Mucosa of stomach (tissue), 1 donor: ENCODE data around the gene FHOD3.
A peak's percentile ranks its signal among the peaks of the same experiment; 100 is the strongest.

Experiments used
- H3K27me3 ChIP-seq: one replicate; pipeline ENCODE4 v1.7.0; 2013; ENCODE audit warnings: mild to moderate bottlenecking, low read length; ENCODE audit not compliant: control insufficient read depth, insufficient read depth
- H3K36me3 ChIP-seq: one replicate; pipeline ENCODE4 v1.7.0; 2013; ENCODE audit warnings: low read length; ENCODE audit not compliant: control insufficient read depth, insufficient read depth
- H3K4me1 ChIP-seq: one replicate; pipeline ENCODE4 v1.7.0; 2013; ENCODE audit warnings: mild to moderate bottlenecking, low read length; ENCODE audit not compliant: control insufficient read depth, insufficient read depth
- H3K4me3 ChIP-seq: one replicate; pipeline ENCODE4 v1.7.0; 2013; ENCODE audit warnings: low read length
- H3K9ac ChIP-seq: one replicate; pipeline ENCODE4 v1.7.0; 2013; ENCODE audit warnings: mild to moderate bottlenecking, low read length, moderate library complexity
- H3K9me3 ChIP-seq: one replicate; pipeline ENCODE4 v1.7.0; 2013; ENCODE audit warnings: mild to moderate bottlenecking, low read length, moderate library complexity; ENCODE audit not compliant: control insufficient read depth
- donor health status: Pancreatic carcinoma.

FHOD3 gene

DNA sequence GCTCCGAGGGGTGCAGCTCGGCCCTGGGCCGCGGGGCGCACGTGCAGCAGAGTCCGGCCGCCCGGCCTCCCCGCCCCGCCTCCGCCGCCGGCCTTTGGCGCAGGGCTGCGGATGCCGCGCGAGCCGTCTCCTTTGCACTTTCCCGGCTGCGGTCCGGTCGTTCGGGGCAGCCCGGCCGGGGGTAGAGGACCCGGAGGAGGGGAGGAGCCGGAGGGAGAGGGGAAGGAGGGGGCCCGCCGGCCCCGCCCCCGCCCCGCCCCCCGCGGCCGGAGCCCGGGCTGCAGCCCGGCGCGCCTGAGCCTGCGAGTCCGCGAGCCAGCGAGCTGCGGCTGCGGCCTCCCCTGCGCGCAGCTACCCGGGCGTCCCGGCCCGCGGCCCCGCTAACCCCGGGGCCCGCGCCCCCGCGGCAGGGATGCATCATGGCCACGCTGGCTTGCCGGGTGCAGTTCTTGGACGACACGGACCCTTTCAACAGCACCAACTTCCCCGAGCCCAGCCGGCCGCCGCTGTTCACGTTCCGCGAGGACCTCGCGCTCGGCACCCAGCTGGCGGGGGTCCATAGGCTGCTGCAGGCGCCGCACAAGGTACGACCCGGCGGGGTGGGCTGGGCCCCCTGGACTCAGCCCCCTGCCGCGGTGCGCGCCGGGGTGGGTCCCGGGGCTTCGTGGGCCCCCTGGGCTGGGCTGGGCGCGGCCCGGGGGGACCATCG lies at the start of gene FHOD3:
Gene FHOD3, plus strand, starts transcription at position 297 of the 709 bp plus-strand sequence. Its CDS starts 123 bp downstream, at position 420.
- H3K4me3 ChIP-seq = no peak within 1 kb of the TSS
- no peaks in the 10 kb centered on the region for H3K9me3 ChIP-seq
- peaks cover 7% of the 10 kb centered on the region for H3K4me1 ChIP-seq
- H3K9ac ChIP-seq = peak within 1 kb of the TSS; percentile 39
- no peaks in the 10 kb centered on the region for H3K36me3 ChIP-seq
- H3K27me3 ChIP-seq = peaks cover 57% of the 10 kb centered on the region

DNA sequence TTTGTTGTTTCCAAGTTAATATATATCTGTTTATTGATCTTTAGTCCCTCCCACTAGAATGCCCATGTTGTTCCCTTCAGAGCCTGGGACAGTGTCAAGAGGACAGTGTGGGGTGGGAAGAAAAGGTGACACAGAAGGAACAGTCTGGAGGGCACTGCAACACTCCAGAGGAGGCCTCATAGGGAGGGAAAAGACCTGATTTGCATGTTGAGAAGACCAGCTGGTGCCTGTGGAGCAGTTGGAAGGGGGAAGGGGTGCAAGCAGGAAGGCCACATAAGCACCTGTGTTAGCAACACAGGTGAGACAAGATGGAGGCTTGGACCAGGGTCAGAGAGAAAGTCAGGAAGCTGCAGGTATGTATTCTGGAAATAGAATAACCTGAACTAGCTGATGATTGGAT lies 48.1 kb upstream of the FHOD3 start:
- no peak overlapping the region for H3K4me3 ChIP-seq
- no peaks in the 10 kb centered on the region for H3K4me1 ChIP-seq
- H3K27me3 ChIP-seq = no peaks in the 10 kb centered on the region
- H3K9ac ChIP-seq = no peak overlapping the region
- no peaks in the 10 kb centered on the region for H3K36me3 ChIP-seq
- no peaks in the 10 kb centered on the region for H3K9me3 ChIP-seq

DNA sequence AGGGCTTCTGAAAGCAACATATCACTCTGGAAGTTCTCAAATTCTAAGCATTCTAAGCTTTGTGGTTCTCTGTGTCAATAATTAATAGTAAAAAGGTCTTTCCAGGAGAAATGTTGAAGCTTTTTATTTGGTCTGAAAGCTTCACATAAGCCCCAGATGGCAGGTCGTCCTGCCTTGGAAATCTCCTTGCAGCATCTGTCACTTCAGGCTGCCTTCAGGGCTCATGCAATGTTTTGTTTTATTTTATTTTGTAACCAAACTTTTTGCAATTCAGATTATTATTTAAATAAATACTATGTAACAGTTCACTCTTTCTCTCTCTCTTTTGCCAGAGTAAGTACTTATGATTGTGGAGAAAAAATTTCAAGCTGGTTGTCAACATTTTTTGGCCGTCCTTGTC lies 46.7 kb upstream of the FHOD3 start:
- H3K27me3 ChIP-seq = no peaks in the 10 kb centered on the region
- H3K36me3 ChIP-seq = no peaks in the 10 kb centered on the region
- no peak overlapping the region for H3K9ac ChIP-seq
- H3K4me1 ChIP-seq = no peaks in the 10 kb centered on the region
- no peaks in the 10 kb centered on the region for H3K9me3 ChIP-seq
- H3K4me3 ChIP-seq = no peak overlapping the region

DNA sequence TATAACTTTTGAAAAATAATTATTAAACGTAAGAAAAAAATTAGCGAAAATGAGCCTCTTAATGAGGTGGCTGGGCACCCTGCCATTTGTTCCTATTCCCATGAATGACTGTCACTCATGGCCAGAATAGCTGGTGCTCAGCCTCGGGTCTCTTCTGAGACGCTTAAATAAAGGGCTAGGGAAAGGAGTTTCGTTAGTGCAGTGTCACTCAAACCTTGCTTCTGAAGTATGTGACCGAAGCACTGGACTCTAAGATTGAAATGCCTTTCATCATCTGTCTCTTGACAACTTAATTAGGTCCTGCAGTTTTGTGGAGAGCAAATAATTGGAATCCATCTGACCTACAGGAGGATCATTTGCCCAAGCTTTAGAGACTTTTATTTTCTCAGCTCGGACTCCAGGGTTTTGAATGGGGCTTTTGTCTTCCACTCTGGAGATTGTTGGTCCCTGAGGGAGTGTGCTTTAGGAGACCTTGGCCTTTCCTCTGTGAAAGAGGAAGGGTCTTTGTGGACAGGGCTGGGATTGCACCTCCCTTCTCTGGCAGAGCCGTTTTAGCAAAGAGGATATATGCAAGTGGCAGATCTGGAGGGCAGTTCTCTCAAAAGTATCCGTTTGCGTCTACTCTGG lies 42.3 kb upstream of the FHOD3 start:
- no peaks in the 10 kb centered on the region for H3K36me3 ChIP-seq
- no peaks in the 10 kb centered on the region for H3K9me3 ChIP-seq
- H3K4me3 ChIP-seq = no peak overlapping the region
- no peak overlapping the region for H3K9ac ChIP-seq
- H3K27me3 ChIP-seq = no peaks in the 10 kb centered on the region
- H3K4me1 ChIP-seq = no peaks in the 10 kb centered on the region

DNA sequence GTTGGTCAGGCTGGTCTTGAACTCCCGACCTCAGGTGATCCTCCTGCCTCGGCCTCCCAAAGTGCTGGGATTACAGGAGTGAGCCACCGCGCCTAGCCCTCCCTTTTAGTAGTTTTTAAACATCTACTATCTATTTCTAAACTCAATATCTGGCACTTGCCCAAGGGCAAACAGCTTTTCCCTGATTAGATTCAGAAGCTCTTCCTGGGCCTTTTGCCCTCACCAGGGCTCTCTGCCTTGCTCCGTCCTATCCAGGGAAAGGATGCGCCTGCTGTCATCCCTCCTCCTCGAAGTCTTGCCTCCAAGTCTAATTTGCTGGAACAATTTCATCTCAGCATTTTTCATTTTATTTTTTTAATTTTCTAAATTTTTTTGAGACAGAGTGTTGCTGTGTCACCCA lies 41.4 kb upstream of the FHOD3 start:
- H3K4me3 ChIP-seq = no peak overlapping the region
- no peaks in the 10 kb centered on the region for H3K36me3 ChIP-seq
- no peaks in the 10 kb centered on the region for H3K4me1 ChIP-seq
- H3K9ac ChIP-seq = no peak overlapping the region
- H3K9me3 ChIP-seq = no peaks in the 10 kb centered on the region
- H3K27me3 ChIP-seq = no peaks in the 10 kb centered on the region

DNA sequence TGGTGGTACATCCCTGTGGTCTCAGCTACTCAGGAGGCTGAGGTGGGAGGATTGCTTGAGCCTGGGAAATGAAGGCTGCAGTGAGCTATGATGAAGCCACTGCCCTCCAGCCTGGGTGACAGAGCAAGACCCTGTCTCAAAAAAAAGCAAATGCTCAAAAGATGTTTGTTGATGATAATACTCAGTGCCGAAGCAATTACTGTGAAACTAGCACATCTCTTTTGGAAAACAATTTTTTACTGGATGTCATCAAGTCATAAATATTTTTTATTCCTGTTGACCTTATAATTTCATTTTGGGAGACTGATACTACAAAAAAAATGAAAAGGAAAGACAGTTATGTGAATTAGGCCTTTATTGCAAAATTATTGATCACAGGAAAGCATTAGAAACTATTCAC lies 34.5 kb upstream of the FHOD3 start:
- Histone ChIP-seq H3K27me3 (no peaks in the 10 kb centered on the region), H3K4me1 (no peaks in the 10 kb centered on the region), H3K9me3 (no peaks in the 10 kb centered on the region), H3K9ac (no peak overlapping the region), H3K36me3 (no peaks in the 10 kb centered on the region), H3K4me3 (no peak overlapping the region)

DNA sequence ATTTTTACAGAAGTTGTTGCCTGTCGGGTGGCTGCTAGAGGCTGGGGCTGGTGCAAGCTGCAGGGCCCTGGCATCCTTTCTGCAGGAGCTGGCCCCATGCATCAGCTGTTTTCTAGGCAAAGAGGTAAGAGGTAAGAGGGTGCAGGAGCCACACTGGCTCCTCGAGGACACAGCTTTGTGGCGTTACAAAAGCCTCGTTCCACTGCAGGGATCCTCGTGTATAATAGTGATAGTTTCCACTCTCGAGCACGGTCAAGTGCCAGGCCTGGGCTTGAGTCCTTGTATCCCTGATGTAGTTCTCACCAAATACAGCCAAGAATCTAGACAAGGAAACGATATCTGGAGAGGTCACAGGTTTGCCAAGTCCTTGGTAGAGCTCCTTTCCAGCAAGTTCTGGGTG lies 33.2 kb upstream of the FHOD3 start:
- Histone ChIP-seq H3K27me3 (no peaks in the 10 kb centered on the region), H3K36me3 (no peaks in the 10 kb centered on the region), H3K9ac (no peak overlapping the region), H3K9me3 (no peaks in the 10 kb centered on the region), H3K4me1 (no peaks in the 10 kb centered on the region), H3K4me3 (no peak overlapping the region)

DNA sequence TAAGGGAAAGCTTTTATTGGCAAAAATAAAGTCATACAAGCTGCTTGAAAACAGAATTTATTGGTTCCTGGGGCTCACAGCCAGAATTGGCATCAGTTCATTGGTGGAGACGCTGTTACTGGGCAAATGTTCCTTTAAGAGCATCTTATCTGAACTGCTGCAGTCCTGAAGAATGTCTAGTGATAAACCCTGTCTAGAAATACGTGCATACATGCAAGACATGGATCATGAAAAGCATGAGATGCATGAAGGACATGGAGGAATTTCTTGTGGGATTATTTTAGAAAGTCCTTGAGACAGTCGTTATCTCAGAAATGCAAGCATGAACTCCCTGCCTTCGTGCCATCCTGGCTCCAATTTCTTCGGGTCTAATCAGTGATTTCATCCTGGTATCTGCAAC lies 32.5 kb upstream of the FHOD3 start:
- no peaks in the 10 kb centered on the region for H3K4me1 ChIP-seq
- no peaks in the 10 kb centered on the region for H3K9me3 ChIP-seq
- no peaks in the 10 kb centered on the region for H3K27me3 ChIP-seq
- H3K9ac ChIP-seq = no peak overlapping the region
- no peaks in the 10 kb centered on the region for H3K36me3 ChIP-seq
- no peak overlapping the region for H3K4me3 ChIP-seq

DNA sequence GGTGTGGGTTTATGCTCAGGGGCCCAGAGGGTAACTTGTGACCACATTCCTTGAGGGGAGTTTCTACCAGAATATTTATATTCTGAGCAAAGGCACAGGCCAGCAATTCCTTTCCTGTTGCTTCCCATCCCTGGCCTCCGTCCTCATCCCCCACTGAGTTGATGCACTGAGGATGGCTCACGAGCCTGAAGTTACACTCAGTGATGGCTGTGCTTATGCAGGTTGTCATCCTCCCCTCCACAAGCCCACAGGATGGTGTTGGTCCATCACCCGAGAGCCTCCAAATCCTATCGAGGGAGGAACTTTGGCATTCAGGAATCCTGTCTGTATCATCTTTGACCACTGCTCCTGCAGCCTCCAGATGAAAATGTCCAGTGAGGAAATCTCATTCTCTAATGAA lies 28.4 kb upstream of the FHOD3 start:
- Histone ChIP-seq H3K4me1 (no peaks in the 10 kb centered on the region), H3K9me3 (no peaks in the 10 kb centered on the region), H3K36me3 (no peaks in the 10 kb centered on the region), H3K27me3 (no peaks in the 10 kb centered on the region), H3K9ac (no peak overlapping the region), H3K4me3 (no peak overlapping the region)

DNA sequence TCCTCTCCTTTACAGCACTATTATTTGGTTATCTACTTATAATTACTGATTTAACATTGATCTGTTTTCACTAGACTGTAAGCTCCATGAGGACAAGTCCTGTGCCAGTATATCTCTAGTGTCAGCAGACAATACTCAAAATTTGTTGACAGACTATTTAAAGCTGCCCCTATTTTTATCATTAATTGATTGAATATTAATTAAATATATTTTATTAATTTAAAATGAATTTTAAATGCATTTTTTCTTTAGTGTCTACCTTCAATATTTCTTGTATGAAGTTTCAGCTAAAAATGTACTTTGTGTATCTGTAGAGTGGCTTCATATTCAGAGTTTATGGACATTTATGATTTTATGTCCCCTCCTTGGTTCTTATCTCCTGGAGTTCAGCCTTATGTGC lies 26.4 kb upstream of the FHOD3 start:
- Histone ChIP-seq H3K36me3 (no peaks in the 10 kb centered on the region), H3K9me3 (no peaks in the 10 kb centered on the region), H3K27me3 (no peaks in the 10 kb centered on the region), H3K9ac (no peak overlapping the region), H3K4me3 (no peak overlapping the region), H3K4me1 (no peaks in the 10 kb centered on the region)

DNA sequence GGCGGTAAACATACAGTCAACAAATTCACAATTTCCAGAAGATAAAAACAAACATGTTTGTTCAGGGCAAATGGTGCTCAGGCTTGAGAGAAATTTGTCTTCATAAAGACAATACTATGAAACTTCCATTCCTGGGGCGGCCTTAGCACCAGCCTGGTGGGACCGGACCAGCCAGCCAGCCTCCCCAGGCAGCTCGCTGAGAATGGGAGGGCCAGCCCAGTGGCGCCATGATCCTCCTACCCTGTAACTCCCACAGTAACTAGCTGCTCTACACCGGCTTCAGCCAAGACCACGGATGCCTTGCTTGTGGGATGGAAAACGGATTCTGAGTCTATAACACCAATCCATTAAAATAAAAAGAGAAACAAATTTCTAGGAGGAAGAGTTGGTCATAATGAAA lies 24.2 kb upstream of the FHOD3 start:
- no peak overlapping the region for H3K9ac ChIP-seq
- H3K4me1 ChIP-seq = no peaks in the 10 kb centered on the region

DNA sequence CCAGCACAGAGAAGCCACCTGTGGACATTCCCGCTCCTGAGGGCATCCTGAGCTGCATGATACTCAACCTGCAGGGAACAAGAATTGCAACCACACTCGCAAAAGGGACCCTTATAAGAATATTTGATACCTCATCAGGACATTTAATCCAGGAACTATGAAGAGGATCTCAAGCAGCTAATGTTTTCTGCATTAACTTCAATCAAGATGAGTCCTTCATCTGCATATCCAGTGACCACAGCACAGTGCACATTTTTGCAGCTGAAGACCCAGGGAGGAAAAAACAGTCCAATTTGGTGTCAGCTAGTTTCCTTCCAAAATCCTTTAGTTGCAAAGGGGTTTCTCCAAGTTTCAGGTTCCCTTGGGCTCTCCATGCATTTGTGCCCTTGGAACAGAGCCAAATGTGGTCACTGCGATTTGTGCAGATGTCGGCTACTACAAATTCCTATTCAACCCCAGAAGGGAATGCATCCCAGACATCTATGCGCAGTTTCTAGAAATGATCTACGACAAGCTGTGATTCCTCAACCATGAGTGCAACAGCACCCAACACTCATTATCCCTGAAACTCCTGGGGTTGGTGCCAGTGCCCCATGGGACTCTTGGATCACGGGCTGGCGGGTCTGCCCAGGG lies 23.3 kb upstream of the FHOD3 start:
- H3K36me3 ChIP-seq = no peaks in the 10 kb centered on the region
- no peaks in the 10 kb centered on the region for H3K4me1 ChIP-seq
- H3K9ac ChIP-seq = no peak overlapping the region
- H3K27me3 ChIP-seq = no peaks in the 10 kb centered on the region
- H3K4me3 ChIP-seq = no peak overlapping the region
- no peaks in the 10 kb centered on the region for H3K9me3 ChIP-seq

More for the DNA sequence above, 24.2 kb upstream of the FHOD3 start:
- Histone ChIP-seq H3K36me3 (no peaks in the 10 kb centered on the region), H3K9me3 (no peaks in the 10 kb centered on the region), H3K4me3 (no peak overlapping the region), H3K27me3 (no peaks in the 10 kb centered on the region)
